Astrocyte of the spinal cord (primary cell): ENCODE data around the gene ENTPD3.
A peak's percentile ranks its signal among the peaks of the same experiment; 100 is the strongest.

ENCODE experiments used
- DNase-seq: peaks from one replicate; pipeline ENCODE4 v3.0.0; 2011; ENCODE audit warnings: low read depth, low spot score
- H3K4me3 ChIP-seq: 2 replicates; pipeline ENCODE4 v1.5.1; 2011; ENCODE audit warnings: low read depth, mild to moderate bottlenecking, low read length, moderate library complexity
- in situ Hi-C: cut with HindIII; loops from 2 replicates; pipeline ENCODE4 v1.10.0; 2017; ENCODE audit warnings: low sequenced_read_pairs
- TF ChIP-seq, protein P1 (sequence below): IDR thresholded peaks from 2 replicates; pipeline ENCODE4 v1.5.1; 2012; ENCODE audit warnings: low read depth, mild to moderate bottlenecking, low read length, inconsistent platforms

Gene ENTPD3

DNA sequence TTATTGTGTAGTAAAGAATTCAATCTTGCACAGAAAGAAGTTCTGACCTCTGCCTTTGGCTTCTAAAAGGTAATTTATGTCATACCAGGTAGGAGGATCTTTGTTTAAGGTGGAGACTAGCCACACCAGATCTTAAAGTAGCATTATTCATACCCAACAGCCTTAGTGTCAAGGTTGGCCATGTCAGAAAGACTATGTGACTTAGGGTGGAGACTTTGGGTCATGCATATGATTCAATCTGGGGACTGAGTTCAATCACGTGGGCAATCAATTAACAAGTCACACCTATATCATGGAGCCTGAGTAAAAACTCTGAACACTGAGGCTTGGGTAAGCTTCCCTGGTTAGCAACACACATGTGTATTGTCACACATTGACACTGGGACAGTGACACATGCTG is 28.5 kb upstream of the ENTPD3 start:
- TF ChIP-seq, protein P1, sequence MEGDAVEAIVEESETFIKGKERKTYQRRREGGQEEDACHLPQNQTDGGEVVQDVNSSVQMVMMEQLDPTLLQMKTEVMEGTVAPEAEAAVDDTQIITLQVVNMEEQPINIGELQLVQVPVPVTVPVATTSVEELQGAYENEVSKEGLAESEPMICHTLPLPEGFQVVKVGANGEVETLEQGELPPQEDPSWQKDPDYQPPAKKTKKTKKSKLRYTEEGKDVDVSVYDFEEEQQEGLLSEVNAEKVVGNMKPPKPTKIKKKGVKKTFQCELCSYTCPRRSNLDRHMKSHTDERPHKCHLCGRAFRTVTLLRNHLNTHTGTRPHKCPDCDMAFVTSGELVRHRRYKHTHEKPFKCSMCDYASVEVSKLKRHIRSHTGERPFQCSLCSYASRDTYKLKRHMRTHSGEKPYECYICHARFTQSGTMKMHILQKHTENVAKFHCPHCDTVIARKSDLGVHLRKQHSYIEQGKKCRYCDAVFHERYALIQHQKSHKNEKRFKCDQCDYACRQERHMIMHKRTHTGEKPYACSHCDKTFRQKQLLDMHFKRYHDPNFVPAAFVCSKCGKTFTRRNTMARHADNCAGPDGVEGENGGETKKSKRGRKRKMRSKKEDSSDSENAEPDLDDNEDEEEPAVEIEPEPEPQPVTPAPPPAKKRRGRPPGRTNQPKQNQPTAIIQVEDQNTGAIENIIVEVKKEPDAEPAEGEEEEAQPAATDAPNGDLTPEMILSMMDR = no peak
- no peak overlapping the region for H3K4me3 ChIP-seq
- no peak for DNase-seq
- in situ Hi-C loops = no loop called here

GRCh38 chr3:40363674-40364073 is 23.3 kb upstream of the ENTPD3 start:
- DNase-seq = no peak

DNA sequence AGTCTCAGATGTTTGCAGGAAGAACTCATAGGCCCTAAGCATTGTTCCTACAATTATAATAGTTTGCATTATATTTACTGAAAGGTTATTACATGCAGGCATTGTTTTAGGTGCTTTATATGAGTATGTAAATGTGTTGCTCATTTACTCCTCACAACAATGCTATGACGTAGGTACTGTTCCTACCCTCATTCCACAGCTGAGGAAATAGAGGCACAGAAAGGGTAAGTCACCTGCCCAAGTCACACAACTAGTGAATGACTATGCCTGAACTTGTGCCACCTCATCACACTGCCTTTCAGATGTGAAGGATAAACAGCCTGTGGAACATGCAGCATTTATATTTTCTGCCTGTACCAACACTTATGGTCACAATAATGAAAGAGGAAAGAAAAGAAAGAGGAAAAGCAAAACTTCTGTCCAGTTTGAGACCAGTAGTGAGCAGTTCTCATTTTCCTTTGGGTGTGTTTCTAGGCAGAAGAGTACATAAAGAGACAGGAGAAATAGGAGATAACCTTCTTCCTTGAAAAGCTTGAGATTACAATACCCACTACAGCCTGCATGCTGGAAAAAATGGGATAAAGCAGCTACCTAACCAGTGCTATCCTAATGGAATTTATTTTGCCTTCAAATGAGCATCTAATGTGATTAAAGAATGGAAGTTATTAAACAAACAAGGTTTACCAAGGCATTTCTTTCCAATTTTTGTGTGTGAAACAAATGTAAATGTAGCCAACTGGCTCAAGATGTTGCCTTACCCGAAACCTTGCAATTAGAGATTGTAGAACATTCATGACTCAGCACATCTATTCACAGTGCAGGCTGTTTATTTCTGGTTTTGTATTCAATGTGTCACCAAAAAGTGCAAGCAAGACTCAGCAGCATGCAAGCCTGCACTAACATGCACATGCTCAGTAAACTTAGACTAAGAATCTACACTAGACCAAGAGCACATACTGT is 20.5 kb upstream of the ENTPD3 start:
- no peak overlapping the region for H3K4me3 ChIP-seq
- TF ChIP-seq, protein P1 = no peak
- peak; percentile 14 for DNase-seq
- in situ Hi-C loops = no loop called here

More at GRCh38 chr3:40363674-40364073, 23.3 kb upstream of the ENTPD3 start:
- in situ Hi-C loops = no loop called here
- H3K4me3 ChIP-seq = no peak overlapping the region
- TF ChIP-seq, protein P1 = no peak

DNA sequence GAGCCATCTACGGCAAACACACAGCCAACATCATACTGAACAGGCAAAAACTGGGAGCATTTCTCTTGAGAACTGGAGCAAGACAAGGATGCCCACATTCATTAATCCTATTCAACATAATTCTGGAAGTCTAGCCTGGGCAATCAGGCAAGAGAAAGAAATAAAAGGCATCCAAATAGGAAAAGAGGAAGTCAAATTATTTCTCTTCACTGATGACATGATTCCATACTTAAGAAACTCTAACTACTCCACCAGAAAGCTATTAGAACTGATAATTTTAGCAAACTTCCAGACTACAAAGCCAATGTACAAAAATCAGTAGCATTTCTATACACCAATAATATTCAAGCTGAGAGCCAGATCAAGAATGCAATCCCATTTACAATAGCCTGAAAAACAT is 17.3 kb upstream of the ENTPD3 start:
- TF ChIP-seq, protein P1 = no peak
- DNase-seq = no peak
- in situ Hi-C loops = no loop called here
- no peak overlapping the region for H3K4me3 ChIP-seq

DNA sequence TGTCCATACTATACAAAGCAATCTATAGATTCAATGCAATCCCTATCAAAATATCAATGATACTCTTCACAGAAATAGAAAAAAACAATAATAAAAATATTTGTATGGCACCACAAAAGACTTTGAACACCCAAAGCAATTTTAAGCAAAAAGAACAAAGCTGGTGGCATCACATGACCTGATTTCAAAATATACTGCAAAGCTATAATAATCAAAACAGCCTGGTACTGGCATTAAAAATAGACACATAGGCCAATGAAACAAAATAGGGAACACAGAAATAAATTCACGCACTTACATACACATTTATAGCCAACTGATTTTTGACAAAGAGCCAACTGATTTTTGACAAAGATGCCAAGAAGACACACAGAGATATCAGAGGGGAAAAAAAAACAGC is 9.2 kb upstream of the ENTPD3 start:
- TF ChIP-seq, protein P1 = no peak
- in situ Hi-C loops = no loop called here
- no peak overlapping the region for H3K4me3 ChIP-seq
- DNase-seq = no peak

- H3K4me3 ChIP-seq = no peak overlapping the region
- in situ Hi-C loops = no loop called here
- TF ChIP-seq, protein P1 = no peak
- DNase-seq = no peak
Observed at GRCh38 chr3:40379674-40380306, 7.2 kb upstream of the ENTPD3 start.
